GM21717 (cell line): ENCODE measurements around the gene LIME1.
"Not testable (repeated sequence)": the region's sequence is repeated elsewhere in the genome, so short reads cannot be mapped to it uniquely, and the experiment has no call there.

Experiments
- ATAC-seq: cut with Tn5 transposase; IDR thresholded peaks from one replicate; pipeline ENCODE4 v1.9.1; 2021; ENCODE audit warnings: mild to moderate bottlenecking, moderate library complexity; ENCODE audit not compliant: unreplicated experiment

The LIME1 gene

DNA sequence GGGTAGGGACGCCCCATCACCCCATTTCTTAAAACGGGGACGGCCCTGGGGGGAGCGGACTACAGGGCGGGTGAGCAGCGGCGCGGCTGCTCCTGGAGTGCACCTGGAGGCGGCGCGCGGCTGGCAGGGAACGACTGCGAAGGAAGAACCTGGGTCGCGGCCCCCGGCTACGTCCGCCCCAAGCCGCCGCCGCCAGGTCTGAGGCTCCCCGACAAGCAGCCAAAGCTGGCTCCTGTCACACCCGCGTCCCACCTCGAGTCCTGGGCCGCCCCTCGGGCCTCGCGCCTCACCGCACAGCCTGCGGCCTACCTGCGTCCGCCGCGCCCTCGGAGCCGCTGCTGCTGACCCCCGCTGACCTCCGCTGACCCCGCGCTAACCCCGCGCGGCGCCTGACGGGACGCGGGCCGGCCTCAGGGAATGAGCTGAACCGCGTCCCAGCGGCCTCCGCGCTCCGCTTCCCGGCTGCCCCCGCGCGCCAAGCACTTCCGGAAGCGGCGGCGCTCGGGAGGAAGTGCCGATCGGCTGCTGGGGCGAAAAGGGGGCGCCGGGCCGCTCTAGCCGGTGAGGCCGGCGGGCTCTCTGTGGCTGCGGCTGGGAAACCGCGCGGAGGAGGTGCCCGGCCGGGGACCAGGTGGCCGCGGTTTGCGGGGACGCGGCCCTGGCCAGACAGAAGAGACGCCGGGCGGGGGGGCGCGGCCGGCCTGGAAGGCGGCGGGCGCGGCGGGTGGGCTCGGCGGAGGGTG lies 28.7 kb upstream of the LIME1 start, which contains the start of the genes ARFRP1 and ZGPAT:
ARFRP1 (minus strand) TSS at position 419 of the 743 bp plus-strand sequence. CDS start 885 bp downstream, outside the sequence.
ZGPAT (plus strand) TSS at position 482 of the 743 bp plus-strand sequence. CDS start 542 bp downstream, outside the sequence.
- peak; percentile 47 for ATAC-seq

DNA sequence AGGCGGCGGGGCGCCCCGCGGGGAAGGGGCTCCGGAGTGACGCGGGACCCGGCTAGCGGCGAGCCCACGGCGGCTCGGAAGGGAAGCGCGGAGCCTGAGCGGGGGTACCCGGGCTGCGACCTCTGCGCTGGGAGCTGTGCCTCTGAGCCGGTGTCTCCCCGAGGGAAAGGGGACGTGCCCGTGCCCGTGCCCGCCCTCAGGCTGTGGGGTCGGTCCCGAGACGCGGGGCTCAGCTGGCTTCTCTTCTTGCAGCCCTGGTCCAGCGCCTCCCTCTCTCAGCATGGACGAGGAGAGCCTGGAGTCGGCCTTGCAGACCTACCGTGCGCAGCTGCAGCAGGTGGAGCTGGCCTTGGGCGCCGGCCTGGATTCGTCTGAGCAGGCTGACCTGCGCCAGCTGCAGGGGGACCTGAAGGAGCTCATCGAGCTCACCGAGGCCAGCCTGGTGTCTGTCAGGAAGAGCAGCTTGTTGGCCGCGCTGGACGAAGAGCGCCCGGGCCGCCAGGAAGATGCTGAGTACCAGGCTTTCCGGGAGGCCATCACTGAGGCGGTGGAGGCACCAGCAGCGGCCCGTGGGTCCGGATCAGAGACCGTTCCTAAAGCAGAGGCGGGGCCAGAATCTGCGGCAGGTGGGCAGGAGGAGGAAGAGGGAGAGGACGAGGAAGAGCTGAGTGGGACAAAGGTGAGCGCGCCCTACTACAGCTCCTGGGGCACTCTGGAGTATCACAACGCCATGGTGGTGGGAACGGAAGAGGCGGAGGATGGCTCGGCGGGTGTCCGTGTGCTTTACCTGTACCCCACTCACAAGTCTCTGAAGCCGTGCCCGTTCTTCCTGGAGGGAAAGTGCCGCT lies 27.9 kb upstream of the LIME1 start:
- peak; percentile 1 for ATAC-seq

DNA sequence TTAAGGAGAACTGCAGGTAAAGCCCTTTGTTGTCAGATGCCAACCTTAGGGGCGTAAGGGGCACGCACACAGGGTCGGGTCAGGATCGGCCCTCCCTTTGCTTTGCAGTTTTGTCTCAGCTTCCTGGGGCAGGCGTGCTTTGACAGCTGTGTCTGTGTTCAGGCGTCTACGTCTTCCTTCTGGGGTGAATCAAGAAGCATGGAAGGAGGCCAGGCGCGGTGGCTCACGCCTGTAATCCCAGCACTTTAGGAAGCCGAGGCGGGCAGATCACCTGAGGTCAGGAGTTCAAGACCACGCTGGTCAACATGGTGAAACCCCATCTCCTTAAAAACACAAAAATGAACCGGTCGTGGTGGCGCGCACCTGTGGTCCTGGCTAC lies 27.3 kb upstream of the LIME1 start:
- ATAC-seq = no peak

DNA sequence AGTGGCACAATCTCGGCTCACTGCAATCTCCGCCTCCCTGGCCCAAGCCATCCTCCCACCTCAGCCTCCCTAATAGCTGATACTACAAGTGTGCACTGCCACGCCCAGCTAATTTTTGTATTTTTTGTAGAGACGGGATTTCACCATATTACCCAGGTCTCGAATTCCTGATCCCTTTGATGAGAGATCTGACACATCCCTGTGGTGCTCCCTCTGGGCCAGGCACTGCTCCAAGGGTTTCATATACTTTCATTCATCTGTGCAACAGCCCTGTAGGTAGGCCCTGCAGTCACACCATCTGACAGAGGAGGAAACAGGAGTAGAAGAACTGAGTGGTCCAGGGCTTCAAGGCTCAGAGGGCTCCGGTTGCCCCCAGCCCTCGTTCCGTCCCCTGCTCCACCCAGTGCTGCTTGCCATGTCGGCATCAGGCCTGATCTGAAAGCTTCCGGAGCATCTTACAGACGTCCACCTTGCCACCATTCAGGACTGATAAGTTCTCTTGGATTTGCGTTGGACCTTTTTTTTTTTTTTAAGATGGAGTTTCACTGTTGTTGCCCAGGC lies 25.3 kb upstream of the LIME1 start:
- ATAC-seq = no peak

DNA sequence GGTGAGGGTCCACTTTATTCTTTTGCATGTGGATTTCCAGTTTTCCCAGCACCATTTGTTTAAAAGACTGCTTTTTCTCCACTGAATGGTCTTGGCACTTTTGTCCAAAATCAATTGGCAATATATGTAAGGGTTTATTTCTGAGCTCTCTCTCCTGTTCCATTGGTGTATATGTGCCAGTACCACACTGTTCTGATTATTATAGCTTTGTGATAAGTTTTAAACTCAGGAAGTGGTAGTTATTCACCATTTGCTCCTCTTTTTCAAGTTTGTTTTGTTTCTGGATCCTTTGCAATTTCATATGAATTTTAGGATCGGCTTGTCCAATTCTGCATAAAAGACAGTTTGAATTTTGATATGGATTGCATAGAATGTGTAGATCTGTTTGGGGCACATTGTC lies 24.3 kb upstream of the LIME1 start:
- no peak for ATAC-seq

DNA sequence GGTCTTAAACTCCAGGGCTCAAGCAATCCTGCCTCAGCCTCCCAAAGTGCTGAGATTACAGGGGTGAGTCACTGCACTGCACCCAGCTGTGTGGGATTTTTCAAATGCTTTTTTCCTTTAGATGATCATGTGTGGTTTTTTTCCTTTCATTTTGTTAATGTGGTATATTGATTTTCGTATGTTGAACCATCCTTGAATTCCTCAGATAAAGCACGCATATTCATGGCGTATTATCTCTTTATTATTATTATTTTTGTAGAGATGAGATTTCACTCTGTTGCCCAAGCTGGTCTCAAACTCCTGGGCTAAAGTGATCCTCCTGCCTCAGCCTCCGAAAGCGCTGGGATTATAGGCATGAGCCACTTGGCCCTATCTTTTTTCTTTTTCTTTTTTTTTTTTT lies 21.6 kb upstream of the LIME1 start:
- ATAC-seq = no peak

DNA sequence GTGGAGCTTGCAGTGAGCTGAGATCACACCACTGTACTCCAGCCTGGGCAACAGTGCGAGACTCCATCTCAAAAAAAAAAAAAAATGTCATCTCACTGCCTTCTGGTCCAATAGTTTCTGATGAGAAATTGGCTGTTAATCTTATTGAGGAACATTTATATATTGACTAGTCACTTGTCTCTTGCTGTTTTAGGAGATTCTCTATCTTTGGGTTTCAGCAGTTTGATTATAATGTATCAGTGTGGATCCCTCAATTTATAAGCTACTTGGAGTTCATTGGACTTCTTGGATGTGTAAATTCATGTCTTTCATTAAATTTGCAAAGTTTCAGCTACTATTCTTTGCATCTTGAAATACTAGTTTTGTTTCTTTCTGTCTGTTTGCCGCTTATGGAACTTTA lies 17.5 kb upstream of the LIME1 start:
- no peak for ATAC-seq

DNA sequence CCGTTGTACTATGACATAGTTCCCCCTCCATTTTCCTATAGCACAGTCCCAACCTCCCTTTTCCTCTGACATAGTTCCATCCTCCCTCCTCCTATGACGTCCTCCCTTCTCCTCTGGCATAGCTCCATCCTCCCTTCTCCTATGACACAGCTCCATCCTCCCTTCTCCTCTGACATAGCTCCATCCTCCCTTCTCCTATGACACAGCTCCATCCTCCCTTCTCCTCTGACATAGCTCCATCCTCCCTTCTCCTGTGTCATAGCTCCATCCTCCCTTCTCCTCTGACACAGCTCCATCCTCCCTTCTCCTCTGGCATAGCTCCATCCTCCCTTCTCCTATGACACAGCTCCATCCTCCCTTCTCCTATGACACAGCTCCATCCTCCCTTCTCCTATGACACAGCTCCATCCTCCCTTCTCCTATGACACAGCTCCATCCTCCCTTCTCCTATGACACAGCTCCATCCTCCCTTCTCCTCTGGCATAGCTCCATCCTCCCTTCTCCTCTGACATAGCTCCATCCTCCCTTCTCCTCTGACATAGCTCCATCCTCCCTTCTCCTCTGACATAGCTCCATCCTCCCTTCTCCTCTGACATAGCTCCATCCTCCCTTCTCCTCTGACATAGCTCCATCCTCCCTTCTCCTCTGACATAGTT lies 13.4 kb upstream of the LIME1 start:
- not testable (repeated sequence) for ATAC-seq

DNA sequence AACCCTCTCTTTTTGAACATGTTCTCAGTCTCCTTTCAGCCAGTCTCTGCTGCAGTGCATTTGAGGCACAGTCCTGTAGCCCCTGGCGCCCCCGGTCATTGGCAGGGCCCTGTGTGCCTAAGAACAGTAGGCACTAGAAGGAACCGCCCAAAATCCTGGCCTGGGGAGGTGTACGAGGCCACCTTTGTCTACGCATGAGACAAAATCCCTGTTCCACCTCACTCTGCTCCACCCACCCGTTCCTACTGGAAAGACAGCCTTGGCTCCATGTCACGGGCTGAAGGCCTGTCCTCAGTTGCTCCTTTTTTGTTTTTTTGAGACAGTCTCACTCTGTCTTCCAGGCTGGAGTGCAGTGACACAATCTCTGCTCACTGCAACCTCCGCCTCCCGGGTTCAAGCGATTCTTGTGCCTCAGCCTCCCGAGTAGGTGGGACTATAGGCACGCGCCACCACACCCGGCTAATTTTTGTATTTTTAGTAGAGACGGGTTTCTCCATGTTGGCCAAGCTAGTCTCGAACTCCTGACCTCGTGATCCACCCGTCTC lies 6.2 kb upstream of the LIME1 start:
- not testable (repeated sequence) for ATAC-seq

DNA sequence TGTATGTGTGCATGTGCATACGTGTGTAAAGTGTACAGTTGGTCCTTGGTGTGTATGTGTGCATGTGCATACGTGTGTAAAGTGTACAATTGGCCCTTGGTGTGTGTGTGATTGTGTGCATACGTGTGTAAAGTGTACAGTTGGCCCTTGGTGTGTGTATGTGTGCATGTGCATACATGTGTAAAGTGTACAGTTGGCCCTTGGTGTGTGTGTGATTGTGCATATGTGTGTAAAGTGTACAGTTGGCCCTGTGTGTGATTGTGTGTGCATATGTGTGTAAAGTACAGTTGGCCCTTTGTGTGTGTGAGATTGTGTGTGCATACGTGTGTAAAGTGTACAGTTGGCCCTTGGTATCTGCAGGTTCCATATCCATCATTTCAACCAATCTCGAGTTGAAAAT lies 5.1 kb upstream of the LIME1 start:
- no peak for ATAC-seq

DNA sequence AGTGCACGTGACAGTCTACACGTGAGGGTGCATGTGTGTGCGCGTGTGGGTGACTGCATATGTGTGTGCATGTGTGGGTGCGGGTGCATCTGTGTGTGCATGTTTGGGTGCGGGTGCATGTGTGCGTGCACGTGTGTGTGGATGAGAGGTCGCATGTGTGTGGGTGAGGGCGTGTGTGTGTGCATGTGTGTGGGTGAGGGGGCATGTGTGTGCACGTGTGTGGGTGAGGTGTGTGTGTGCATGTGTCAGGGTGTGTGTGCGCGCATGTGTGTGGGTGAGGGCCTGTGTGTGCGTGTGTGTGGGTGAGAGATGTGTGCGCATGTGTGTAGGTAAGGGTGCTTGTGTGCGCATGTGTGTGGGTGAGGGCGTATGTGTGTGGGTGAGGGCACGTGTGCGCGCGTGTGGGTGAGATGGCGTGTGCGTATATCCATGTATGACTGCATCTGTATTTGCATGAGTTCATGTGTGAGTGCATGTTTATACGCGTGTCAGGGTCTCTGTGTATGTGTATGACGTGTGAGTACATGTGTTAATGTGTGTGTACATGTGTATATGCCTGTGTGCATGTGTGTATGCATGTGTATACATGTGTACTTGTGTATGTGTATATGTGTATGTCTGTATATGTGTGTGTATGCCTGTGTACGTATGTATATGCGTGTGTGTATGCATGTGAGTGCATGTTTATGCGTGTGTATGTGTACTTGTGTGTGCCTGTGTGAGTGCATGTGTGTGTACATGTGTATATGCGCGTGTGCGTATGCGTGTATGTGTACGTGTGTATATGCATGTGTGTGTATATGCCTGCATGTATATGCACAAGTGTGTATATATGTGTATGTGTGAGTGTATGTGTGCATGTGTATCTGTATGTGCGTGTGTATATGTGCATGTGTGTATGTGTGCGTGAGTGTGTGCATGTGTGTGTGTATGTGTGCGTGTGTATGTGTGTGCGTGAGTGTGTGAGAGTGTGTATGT lies 4.1 kb upstream of the LIME1 start:
- no peak for ATAC-seq

DNA sequence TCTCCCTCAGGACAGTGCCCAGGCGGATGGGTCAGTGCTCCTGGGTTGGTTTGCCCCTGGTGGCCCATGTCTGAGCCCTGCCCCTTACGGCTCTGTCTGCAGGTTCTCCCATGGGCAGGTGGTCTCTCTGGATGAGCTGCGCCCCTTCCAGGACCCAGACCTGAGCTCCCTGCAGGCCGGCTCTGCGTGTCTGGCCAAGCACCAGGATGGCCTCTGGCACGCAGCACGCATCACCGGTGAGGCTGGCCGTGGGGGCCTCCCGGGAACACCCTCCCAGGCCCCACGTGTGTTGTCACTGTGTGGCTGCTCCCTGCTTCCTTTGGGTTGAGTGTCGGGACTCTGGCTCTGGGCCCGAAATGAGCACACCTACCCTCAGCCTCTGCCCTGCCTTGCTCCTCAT lies 3.3 kb upstream of the LIME1 start:
- no peak for ATAC-seq

DNA sequence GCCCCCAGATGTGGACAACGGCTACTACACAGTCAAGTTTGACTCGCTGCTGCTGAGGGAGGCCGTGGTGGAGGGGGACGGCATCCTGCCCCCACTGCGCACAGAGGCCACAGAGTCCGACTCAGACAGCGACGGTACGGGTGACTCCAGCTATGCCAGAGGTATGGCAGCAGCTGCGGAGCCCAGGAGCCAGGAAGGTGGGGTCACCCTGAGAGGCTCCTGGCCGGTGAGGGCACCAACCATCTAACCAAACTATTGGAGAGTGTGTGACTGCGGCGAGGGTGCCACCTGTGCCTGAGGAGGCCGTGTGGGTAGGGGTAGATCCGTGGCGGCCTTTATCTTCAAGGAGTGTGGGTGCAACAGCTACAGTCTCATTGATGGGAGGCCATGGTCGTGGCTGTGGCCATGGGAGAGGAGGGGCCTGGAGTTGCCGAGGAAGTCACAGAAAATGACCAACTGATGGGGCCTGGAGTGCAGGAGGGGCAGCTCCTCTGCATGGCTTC lies 2.8 kb upstream of the LIME1 start:
- ATAC-seq = no peak

DNA sequence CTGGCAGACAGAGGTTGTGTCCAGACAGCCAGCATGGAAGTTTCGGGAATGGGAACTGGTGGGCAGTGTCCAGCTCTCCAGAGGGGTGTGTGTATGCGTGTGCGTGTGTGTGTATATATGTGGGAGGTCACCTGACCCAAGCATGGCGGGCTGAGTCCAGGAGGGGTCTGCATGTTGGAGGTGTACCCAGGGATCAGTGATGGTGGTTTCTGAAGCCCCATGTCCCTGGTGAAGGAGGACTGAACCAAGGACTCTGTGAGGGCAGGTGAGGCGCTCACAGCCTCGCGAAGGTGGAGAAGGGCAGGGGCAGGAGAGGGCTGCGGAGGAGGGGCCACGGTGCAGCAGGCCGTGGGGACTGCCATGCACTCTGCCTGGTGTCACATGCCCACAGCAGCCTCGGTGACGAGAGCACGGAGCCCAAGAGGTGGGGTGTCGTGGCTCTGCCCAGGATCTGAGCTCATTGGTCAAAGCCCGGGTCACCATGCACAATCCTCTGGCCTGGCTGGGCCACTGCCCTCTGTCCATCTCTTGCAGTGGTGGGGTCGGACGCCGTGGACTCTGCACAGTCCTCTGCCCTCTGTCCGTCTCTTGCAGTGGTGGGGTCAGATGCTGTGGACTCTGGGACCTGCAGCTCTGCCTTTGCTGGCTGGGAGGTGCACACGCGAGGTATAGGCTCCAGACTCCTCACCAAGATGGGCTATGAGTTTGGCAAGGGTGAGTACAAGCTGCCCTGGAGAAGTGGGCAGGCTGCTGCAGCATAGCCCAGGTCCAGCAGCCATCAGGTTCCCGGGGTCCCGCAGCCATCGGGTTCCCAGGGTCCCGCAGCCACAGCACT lies 2.1 kb upstream of the LIME1 start:
- no peak for ATAC-seq

DNA sequence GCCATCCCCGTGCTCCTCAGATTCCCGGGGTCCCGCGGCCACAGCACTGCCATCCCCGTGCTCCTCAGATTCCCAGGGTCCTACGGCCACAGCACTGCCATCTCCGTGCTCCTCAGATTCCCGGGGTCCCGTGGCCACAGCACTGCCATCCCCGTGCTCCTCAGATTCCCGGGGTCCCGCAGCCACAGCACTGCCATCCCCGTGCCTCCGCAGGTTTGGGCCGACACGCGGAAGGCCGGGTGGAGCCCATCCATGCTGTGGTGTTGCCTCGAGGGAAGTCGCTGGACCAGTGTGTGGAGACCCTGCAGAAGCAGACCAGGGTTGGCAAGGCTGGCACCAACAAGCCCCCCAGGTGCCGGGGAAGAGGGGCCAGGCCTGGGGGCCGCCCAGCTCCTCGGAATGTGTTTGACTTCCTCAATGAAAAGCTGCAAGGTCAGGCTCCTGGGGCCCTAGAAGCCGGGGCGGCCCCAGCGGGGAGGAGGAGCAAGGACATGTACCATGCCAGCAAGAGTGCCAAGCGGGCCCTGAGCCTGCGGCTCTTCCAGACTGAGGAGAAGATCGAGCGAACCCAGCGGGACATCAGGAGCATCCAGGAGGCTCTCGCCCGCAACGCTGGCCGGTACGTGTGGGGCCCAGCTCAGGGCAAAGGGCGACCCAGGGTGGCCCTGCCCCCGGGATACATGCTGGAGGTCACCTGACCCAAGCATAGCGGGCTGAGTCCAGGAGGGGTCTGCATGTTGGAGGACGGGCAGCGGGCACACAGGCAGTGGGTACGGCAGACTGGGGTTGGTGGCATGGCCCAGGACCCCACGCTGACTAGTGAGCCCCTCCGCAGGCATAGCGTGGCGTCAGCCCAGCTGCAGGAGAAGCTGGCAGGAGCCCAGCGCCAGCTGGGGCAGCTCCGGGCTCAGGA lies 1.3 kb upstream of the LIME1 start:
- ATAC-seq = no peak

DNA sequence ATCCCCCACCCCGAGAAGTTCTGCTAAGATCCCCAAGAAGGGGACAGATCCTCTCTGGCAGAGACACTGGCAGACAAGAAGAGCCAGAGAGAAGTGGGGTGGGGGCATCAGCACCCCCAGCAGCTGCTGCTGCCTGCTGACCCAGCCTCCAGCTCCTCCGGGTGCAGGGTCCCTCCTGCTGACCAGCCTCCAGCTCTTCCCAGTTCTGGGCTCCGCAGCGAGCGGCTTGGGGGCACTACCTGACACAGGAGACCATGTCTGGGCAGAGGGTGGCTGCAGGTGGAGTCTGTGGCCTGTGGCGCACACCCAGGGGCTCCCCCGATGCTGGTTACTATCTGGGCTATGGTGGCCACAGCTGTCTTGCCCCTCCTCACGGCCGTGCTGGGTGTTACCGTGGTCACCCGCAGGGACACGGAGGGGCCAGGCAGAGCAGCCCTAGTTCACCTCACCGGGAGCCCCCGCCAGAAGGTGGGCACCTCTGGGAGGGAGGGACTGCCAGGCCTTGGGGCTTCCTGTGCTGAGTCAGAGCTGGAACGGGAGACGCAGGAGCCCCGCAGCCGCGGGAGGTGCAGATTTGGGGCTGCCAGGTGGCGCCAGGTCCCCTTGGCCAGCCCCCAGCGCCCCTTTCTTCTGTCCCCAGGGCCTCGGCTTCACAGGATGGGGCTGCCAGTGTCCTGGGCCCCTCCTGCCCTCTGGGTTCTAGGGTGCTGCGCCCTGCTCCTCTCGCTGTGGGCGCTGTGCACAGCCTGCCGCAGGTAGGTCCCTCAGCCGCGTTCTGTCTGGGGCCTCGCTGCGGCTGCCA lies 630 bp downstream of the LIME1 start:
- ATAC-seq = no peak

DNA sequence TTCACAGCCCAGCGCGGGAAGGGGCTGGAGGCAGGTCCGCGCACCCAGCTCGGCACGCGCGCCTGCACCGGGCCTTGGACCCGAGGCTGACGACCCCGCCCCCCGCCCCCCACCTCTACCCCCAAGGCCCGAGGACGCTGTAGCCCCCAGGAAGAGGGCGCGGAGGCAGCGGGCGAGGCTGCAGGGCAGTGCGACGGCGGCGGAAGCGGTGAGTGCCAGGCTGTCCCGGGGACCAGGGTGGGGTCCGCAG lies 1.2 kb downstream of the LIME1 start:
- no peak for ATAC-seq
